ENCODE measurements around the gene SNRPB. TPM values are rescaled to one million over a fixed set of nuclear protein-coding genes. Genes with fewer than 3 reads are reported as not detected.

Gene SNRPB
- total and polyA plus RNA-seq, 2 experiments from 2014 or later = 784 to 785 TPM

DNA sequence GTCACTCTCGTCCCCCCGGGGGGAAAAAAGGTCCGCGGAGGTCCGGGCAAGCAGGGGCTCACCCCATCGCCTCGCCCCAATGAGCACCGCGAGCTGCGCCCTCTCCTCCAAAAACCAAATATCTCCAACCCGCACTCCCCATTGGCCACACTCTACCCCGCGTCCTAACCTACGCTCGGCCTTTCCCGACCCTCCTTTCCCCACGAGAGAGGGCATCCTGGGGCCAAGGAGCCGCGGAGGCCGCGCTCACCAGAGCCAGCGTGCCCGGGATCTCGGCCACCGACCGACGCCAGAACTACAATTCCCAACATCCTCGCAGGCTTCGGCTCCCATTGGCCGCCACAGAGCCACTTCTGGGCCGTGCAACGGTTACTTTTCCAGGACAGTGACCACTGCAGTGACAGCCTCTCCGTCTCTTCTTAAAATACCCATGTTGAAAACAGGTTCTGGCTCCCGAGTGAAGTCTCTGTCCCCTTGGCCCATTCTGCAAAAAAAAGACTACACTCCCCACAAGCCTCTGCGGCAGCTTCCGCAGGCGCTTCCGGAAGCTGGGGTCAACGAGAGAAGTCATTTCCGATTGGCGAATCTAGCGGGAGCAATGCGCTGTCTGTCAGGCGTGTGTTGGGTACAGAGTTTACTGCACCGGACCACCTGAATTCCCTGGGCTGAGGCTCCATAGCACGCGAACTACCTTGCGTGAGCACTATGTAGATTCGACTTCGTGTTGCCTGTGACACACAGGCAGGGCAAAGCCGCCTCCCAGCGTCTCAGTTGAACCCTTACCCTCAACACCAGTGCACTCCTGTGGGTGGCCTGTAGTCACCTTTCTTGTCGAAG lies 38.3 kb upstream of the SNRPB start, which contains the start of gene ZNF343:
TSS of gene ZNF343 (minus strand) at position 285 of the 837 bp plus-strand sequence. CDS start 15,020 bp downstream, outside the sequence.
- DNase-seq (ENCODE audit: low spot score) (peak; percentile 88), ATAC-seq (peak; percentile 94)
- no peaks in the 10 kb centered on the region for H3K79me2 ChIP-seq (replicated peaks; ENCODE audit: insufficient read depth)
- Mint-ChIP-seq H3K27ac (peak within 1 kb of the TSS; percentile 96), H3K4me3 (peak within 1 kb of the TSS; percentile 96), H3K4me1 (peaks cover 13% of the 10 kb centered on the region; the same call in 2 of the 3 replicates), H3K27me3 (ENCODE audit: insufficient read depth, low read depth, poor library complexity) (peaks cover 74% of the 10 kb centered on the region), H3K36me3 (ENCODE audit: low read depth) (no peaks in the 10 kb centered on the region), H3K9me3 (no peaks in the 10 kb centered on the region)
- peaks cover 18% of the 10 kb centered on the region for H4K20me1 ChIP-seq (replicated peaks; ENCODE audit: insufficient read depth)
- no peak for TF ChIP-seq ZNF331 (CRISPR knock-in tag; IDR thresholded peaks at IDR 0.05; ENCODE audit: low read depth)
- TF ChIP-seq JUNB (IDR thresholded peaks at IDR 0.05; ENCODE audit: unreplicated experiment) = no peak
- TF ChIP-seq CREB1 (CRISPR knock-in tag; IDR thresholded peaks at IDR 0.05; ENCODE audit: low read depth) = peak; percentile 41; the same call in 1 of the 2 replicates
- TF ChIP-seq, protein P1, sequence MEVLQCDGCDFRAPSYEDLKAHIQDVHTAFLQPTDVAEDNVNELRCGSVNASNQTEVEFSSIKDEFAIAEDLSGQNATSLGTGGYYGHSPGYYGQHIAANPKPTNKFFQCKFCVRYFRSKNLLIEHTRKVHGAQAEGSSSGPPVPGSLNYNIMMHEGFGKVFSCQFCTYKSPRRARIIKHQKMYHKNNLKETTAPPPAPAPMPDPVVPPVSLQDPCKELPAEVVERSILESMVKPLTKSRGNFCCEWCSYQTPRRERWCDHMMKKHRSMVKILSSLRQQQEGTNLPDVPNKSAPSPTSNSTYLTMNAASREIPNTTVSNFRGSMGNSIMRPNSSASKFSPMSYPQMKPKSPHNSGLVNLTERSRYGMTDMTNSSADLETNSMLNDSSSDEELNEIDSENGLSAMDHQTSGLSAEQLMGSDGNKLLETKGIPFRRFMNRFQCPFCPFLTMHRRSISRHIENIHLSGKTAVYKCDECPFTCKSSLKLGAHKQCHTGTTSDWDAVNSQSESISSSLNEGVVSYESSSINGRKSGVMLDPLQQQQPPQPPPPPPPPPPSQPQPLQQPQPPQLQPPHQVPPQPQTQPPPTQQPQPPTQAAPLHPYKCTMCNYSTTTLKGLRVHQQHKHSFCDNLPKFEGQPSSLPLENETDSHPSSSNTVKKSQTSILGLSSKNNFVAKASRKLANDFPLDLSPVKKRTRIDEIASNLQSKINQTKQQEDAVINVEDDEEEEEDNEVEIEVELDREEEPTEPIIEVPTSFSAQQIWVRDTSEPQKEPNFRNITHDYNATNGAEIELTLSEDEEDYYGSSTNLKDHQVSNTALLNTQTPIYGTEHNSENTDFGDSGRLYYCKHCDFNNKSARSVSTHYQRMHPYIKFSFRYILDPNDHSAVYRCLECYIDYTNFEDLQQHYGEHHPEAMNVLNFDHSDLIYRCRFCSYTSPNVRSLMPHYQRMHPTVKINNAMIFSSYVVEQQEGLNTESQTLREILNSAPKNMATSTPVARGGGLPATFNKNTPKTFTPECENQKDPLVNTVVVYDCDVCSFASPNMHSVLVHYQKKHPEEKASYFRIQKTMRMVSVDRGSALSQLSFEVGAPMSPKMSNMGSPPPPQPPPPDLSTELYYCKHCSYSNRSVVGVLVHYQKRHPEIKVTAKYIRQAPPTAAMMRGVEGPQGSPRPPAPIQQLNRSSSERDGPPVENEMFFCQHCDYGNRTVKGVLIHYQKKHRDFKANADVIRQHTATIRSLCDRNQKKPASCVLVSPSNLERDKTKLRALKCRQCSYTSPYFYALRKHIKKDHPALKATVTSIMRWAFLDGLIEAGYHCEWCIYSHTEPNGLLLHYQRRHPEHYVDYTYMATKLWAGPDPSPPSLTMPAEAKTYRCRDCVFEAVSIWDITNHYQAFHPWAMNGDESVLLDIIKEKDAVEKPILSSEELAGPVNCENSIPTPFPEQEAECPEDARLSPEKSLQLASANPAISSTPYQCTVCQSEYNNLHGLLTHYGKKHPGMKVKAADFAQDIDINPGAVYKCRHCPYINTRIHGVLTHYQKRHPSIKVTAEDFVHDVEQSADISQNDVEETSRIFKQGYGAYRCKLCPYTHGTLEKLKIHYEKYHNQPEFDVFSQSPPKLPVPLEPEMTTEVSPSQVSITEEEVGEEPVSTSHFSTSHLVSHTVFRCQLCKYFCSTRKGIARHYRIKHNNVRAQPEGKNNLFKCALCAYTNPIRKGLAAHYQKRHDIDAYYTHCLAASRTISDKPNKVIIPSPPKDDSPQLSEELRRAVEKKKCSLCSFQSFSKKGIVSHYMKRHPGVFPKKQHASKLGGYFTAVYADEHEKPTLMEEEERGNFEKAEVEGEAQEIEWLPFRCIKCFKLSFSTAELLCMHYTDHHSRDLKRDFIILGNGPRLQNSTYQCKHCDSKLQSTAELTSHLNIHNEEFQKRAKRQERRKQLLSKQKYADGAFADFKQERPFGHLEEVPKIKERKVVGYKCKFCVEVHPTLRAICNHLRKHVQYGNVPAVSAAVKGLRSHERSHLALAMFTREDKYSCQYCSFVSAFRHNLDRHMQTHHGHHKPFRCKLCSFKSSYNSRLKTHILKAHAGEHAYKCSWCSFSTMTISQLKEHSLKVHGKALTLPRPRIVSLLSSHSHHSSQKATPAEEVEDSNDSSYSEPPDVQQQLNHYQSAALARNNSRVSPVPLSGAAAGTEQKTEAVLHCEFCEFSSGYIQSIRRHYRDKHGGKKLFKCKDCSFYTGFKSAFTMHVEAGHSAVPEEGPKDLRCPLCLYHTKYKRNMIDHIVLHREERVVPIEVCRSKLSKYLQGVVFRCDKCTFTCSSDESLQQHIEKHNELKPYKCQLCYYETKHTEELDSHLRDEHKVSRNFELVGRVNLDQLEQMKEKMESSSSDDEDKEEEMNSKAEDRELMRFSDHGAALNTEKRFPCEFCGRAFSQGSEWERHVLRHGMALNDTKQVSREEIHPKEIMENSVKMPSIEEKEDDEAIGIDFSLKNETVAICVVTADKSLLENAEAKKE (CRISPR knock-in tag; IDR thresholded peaks at IDR 0.05) = no peak
- no peak for TF ChIP-seq STAT1 (IDR thresholded peaks at IDR 0.05; ENCODE audit: unreplicated experiment)
- TF ChIP-seq ZNF114 (CRISPR knock-in tag; IDR thresholded peaks at IDR 0.05) = no peak
- TF ChIP-seq POLR2AphosphoS5 (IDR thresholded peaks at IDR 0.05; ENCODE audit: low read depth) = peak; percentile 67
- TF ChIP-seq EZH2 (IDR thresholded peaks at IDR 0.05; ENCODE audit: low read depth, unreplicated experiment) = peak; percentile 15
- no peak for TF ChIP-seq NANOG (IDR thresholded peaks at IDR 0.05; ENCODE audit: borderline replicate concordance)
- TF ChIP-seq EZH2phosphoT487 (IDR thresholded peaks at IDR 0.05; ENCODE audit: unreplicated experiment) = no peak
- TF ChIP-seq, protein P2, sequence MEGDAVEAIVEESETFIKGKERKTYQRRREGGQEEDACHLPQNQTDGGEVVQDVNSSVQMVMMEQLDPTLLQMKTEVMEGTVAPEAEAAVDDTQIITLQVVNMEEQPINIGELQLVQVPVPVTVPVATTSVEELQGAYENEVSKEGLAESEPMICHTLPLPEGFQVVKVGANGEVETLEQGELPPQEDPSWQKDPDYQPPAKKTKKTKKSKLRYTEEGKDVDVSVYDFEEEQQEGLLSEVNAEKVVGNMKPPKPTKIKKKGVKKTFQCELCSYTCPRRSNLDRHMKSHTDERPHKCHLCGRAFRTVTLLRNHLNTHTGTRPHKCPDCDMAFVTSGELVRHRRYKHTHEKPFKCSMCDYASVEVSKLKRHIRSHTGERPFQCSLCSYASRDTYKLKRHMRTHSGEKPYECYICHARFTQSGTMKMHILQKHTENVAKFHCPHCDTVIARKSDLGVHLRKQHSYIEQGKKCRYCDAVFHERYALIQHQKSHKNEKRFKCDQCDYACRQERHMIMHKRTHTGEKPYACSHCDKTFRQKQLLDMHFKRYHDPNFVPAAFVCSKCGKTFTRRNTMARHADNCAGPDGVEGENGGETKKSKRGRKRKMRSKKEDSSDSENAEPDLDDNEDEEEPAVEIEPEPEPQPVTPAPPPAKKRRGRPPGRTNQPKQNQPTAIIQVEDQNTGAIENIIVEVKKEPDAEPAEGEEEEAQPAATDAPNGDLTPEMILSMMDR (conservative IDR thresholded peaks at IDR 0.05; ENCODE audit: low read depth in 2 of 2) = no peak
- TF ChIP-seq, protein P3, sequence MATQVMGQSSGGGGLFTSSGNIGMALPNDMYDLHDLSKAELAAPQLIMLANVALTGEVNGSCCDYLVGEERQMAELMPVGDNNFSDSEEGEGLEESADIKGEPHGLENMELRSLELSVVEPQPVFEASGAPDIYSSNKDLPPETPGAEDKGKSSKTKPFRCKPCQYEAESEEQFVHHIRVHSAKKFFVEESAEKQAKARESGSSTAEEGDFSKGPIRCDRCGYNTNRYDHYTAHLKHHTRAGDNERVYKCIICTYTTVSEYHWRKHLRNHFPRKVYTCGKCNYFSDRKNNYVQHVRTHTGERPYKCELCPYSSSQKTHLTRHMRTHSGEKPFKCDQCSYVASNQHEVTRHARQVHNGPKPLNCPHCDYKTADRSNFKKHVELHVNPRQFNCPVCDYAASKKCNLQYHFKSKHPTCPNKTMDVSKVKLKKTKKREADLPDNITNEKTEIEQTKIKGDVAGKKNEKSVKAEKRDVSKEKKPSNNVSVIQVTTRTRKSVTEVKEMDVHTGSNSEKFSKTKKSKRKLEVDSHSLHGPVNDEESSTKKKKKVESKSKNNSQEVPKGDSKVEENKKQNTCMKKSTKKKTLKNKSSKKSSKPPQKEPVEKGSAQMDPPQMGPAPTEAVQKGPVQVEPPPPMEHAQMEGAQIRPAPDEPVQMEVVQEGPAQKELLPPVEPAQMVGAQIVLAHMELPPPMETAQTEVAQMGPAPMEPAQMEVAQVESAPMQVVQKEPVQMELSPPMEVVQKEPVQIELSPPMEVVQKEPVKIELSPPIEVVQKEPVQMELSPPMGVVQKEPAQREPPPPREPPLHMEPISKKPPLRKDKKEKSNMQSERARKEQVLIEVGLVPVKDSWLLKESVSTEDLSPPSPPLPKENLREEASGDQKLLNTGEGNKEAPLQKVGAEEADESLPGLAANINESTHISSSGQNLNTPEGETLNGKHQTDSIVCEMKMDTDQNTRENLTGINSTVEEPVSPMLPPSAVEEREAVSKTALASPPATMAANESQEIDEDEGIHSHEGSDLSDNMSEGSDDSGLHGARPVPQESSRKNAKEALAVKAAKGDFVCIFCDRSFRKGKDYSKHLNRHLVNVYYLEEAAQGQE (IDR thresholded peaks at IDR 0.05; ENCODE audit: unreplicated experiment) = peak; percentile 2
- TF ChIP-seq, protein P4, sequence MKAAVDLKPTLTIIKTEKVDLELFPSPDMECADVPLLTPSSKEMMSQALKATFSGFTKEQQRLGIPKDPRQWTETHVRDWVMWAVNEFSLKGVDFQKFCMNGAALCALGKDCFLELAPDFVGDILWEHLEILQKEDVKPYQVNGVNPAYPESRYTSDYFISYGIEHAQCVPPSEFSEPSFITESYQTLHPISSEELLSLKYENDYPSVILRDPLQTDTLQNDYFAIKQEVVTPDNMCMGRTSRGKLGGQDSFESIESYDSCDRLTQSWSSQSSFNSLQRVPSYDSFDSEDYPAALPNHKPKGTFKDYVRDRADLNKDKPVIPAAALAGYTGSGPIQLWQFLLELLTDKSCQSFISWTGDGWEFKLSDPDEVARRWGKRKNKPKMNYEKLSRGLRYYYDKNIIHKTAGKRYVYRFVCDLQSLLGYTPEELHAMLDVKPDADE (IDR thresholded peaks at IDR 0.05) = peak; percentile 95
- no peaks in the 10 kb centered on the region for H3F3A ChIP-seq (replicated peaks; ENCODE audit: low read depth)
- peak within 1 kb of the TSS; percentile 76 for H2AFZ ChIP-seq
- H3K4me2 ChIP-seq = peak within 1 kb of the TSS; percentile 79
- peaks cover 5% of the 10 kb centered on the region; the same call in 1 of the 2 replicates for H3K4me1 ChIP-seq (ENCODE audit: insufficient read depth)
- no peaks in the 10 kb centered on the region for H3K9me2 ChIP-seq (ENCODE audit: insufficient read depth)
- no peak within 1 kb of the TSS for H3K27ac ChIP-seq (ENCODE audit: low read depth)
- no peaks in the 10 kb centered on the region for H3K36me3 ChIP-seq (ENCODE audit: insufficient read depth)
- H3K27me3 ChIP-seq (ENCODE audit: insufficient read depth) = peaks cover 87% of the 10 kb centered on the region
- peak within 1 kb of the TSS; percentile 58 for H3K4me3 ChIP-seq
